Left renal pelvis (tissue), 4 donors: ENCODE data around the gene ACTR6. TPM values are rescaled to one million over a fixed set of nuclear protein-coding genes. Genes with fewer than 3 reads are reported as not detected.
"Not testable (repeated sequence)": the region's sequence is repeated elsewhere in the genome, so short reads cannot be mapped to it uniquely, and the experiment has no call there.

Source experiments
- DNase-seq, 4 donors: peaks; one replicate each; pipeline ENCODE4 v3.0.0-alpha.2; 2013; ENCODE audit warnings: low read depth in 4 of 4, low spot score in 3 of 4
- polyA plus RNA-seq, 4 donors: library from polyadenylated mRNA; unstranded; fragments of 120-200 nt; gene quantifications; one replicate each; pipeline ENCODE4 v1.2.1, GENCODE V29; 2013; ENCODE audit not compliant: insufficient read length in 4 of 4

The ACTR6 gene
- polyA plus RNA-seq, 4 donors = 27.8 to 41.1 (median 37.0) TPM

- DNase-seq = no peak
Observed at GRCh38 chr12:100184549-100185145, 16.0 kb upstream of the ACTR6 start.

- no peak for DNase-seq
Observed at GRCh38 chr12:100185361-100185894, 15.2 kb upstream of the ACTR6 start.

DNA sequence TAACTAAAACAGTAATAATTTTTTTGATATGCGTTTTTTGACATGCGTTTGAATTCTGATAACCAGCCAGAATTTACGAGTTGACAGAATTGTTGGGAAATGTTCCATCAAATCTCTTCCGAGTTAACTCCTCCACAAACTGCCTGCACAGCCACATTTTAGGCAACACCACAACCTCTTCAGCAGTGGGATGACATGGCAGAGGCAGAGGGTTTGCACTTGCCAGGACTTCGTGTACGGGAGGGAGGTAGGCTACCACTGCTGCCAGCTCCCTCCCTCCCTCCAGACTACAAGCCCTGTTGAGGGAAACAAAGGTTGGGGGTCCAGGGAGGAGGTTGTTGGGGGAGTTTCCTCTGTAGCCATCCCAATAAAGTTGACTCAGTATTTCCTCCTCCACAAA is 14.5 kb upstream of the ACTR6 start:
- DNase-seq = no peak

DNA sequence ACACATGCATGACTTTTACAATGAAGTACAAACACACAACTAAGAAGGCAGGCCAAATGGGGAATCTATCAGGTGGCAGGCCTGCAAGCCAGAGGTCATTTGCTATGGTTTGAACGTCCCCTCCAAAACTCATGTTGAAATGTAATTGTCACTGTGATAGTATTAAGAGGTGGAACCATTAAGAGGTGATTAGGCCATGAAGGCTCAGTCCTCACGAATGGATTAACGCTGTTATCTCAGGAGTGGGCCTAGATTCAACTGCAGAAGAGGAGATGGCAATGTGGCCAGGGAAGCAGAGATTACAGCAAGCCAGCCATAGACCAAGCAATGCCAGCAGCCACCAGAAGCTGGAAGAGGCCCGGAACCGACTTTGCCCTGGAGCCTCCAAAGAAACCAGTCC is 13.5 kb upstream of the ACTR6 start:
- DNase-seq = no peak

GRCh38 chr12:100187857-100188519 is 12.6 kb upstream of the ACTR6 start:
- DNase-seq = no peak

GRCh38 chr12:100188888-100189635 is 11.6 kb upstream of the ACTR6 start:
- DNase-seq = not testable (repeated sequence)

DNA sequence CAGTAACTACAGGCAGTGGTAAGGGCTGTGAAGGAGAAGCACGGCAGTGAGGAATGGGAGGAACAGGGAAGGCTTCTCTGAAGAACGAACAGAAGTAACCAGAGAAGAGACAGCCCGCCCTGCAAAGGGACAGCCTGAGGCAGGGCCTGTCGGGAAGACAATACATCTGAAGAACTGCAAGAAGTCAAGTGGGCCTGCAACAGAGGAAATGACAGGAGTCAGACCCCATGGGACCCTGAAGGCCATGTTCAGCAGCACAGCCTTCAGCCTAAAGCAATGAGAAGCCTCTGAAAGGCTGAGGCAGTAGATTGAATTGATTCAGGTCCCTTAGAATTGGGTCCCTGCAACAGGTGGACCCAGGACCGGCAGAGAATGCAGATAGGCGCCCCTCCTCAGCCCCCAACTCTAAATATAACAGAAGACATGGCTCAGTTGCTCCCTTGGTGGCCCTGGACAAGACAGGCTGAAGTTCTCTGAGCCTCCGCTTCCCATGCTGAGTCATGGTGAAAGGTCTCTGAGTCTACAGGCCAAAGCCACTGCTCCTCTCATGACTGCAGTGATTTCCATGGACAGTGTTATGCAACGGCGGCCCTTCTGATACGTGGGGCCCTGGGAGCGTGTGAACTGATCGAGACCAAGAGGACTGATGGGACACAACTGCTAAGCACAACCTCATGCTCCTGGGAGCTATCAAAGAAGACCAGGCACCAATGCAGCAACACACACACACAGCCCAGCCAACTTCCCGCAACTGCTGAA is 10.8 kb upstream of the ACTR6 start:
- DNase-seq = no peak

DNA sequence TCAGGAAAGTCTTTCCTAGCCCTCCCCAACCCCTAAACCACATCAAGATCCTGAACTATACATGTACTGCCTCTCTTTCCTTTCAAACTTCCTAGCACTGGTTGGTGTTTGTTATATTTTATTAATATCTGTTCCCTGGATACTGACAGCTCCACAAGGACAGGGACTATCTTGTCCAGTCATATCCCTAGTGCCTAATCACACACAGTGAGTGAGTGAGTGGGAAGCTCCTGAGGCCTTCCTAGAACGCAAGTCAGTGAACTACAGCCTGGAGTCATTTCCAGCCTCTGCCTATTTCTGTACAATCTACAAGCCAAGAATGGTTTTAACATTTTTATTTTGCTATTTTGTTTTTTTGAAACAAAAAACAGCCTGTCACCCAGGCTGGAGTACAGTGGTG is 7.5 kb upstream of the ACTR6 start:
- no peak for DNase-seq

- DNase-seq = no peak
Observed at GRCh38 chr12:100197486-100197885, 3.1 kb upstream of the ACTR6 start.

GRCh38 chr12:100199023-100199346 is 1.6 kb upstream of the ACTR6 start:
- no peak for DNase-seq

GRCh38 chr12:100199347-100200149 is 1.1 kb upstream of the ACTR6 start:
- peak in 3 of 4 donors; percentile 19 to 39 (median 36) for DNase-seq

- DNase-seq = no peak
Observed at GRCh38 chr12:100201604-100202423, 1.2 kb downstream of the ACTR6 start.

DNA sequence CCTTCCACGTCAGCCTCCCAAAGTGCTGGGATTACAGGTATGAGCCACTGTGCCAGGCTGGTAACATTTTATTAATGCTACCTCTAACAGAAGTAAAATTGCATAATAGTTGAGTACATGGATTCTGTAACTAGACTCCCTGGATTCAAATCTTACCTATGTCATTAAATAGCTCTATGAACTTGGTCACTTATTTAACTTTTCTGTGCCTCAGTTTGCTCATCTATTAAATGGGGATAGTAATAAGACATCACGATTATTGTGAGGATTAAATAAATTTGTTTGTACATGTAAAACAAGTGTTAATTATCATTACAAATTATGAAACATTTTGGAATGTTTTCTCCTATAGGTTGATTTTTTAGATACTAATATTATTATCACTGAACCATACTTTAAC is 6.7 kb downstream of the ACTR6 start:
- no peak for DNase-seq

- no peak for DNase-seq
Observed at GRCh38 chr12:100208834-100209233, 8.2 kb downstream of the ACTR6 start.

GRCh38 chr12:100211698-100212097 is 11.1 kb downstream of the ACTR6 start:
- DNase-seq = no peak

DNA sequence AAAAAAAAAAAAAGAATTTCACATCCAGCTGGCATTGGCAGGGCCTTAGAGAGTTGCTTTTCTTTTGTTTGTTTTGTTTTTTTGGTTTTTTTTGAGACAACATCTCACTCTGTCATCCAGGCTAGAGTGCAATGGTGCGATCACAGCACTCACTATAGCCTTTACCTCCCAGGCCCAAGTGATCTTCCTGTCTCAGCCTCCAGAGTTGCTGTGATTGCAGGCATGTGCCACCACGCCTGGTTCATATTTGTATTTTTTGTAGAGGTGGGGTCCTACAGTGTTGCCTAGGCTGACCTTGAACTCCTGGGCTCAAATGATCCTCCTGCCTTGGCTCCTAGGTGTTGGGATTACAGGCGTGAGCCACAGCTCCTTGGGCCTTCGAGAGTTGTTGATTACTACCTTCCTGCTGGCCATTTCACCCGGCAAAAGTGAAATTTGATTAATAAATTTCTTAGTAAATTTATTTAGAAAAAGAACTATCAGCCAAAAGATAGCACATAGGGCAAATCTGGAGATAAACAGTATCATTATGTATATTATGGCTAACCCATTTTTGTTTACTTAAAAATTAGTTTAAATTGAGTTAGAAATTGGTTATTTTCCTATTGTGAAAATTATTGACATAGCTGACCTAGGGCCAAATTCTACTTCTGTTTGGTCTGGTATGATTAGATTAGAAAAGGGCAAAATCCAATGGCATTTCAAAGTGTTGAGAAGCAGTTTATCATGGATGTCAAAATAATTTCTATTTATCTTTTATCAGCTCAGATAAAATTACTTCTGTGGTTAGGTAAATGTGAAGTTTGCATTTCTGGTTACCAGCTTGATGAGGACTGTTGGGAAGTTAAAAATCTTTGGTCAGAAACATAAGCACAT is 12.6 kb downstream of the ACTR6 start:
- DNase-seq = no peak

- DNase-seq = no peak
Observed at GRCh38 chr12:100214518-100214917, 13.9 kb downstream of the ACTR6 start.

- DNase-seq = no peak
Observed at GRCh38 chr12:100215209-100215608, 14.6 kb downstream of the ACTR6 start.
